GM12878 (cell line): Measurements from ENCODE around the gene FBXL14. TPM values are rescaled to one million over a fixed set of nuclear protein-coding genes. Genes with fewer than 3 reads are reported as not detected.
A peak's percentile ranks its signal among the peaks of the same experiment; 100 is the strongest.

Experiments
- ATAC-seq: fragments of 200-7000 bp; cut with Tn5 transposase; 3 replicates; pipeline ENCODE4 v1.9.1; 2020; ENCODE audit warnings: mild to moderate bottlenecking, moderate library complexity
- BruUV-seq: library from RNA; stranded (reverse); fragments of 400-500 nt; replicated peaks from 2 replicates; lab custom pipeline; 2021; lab: Mats Ljungman, UMichigan
- CTCF ChIA-PET: fragments of 300-600 bp; sonication (Branson Sonifier 250); formaldehyde crosslinking; extraction: SDS; loops from one replicate; lab custom pipeline; 2021; ENCODE audit warnings: inconsistent platforms; lab: Yijun Ruan, JAX
- POLR2A ChIA-PET: fragments of 350-600 bp; formaldehyde crosslinking; extraction: SDS; loops from one replicate; lab custom pipeline; 2021; ENCODE audit warnings: inconsistent platforms; lab: Charles Lee
- RAD21 ChIA-PET: fragments of 300-600 bp; sonication (Branson Sonifier 250); formaldehyde crosslinking; loops from one replicate; lab custom pipeline; 2023; ENCODE audit warnings: antibody characterized with exemption; ENCODE audit not compliant: unreplicated experiment; lab: Charles Lee
- SMC1A ChIA-PET: fragments of 300-600 bp; sonication (Branson Sonifier 250); formaldehyde crosslinking; loops from one replicate; lab custom pipeline; 2023; ENCODE audit not compliant: unreplicated experiment, uncharacterized antibody; lab: Charles Lee
- DNase-seq: peaks from one replicate; pipeline ENCODE4 v3.0.0-alpha.2; 2011; ENCODE audit warnings: low read depth, low spot score
- FAIRE-seq: peaks from 3 replicates; lab custom pipeline; 2011; peaks lifted over from hg19 to GRCh38; lab: Jason Lieb, UNC
- H2AFZ ChIP-seq: 2 replicates; pipeline ENCODE4 v1.6.0; 2011; ENCODE audit warnings: low read depth, low read length, control low read depth; ENCODE audit not compliant: control insufficient read depth
- H3K27ac ChIP-seq: 2 replicates; pipeline ENCODE4 v1.5.1; 2011; ENCODE audit warnings: control low read depth; ENCODE audit not compliant: control insufficient read depth, insufficient read depth
- H3K27me3 ChIP-seq, 2 experiments: replicated peaks in 1 of 2; 2 replicates each; pipeline versions ENCODE4 v1.6.0 to v1.6.1; 2011; ENCODE audit warnings: low read length in 1 of 2; ENCODE audit not compliant: control insufficient read depth in 2 of 2, insufficient read depth in 2 of 2
- H3K36me3 ChIP-seq, 2 experiments: 2 replicates each; pipeline ENCODE4 v1.5.1; 2011; ENCODE audit warnings: low read length in 1 of 2; ENCODE audit not compliant: control insufficient read depth in 2 of 2, insufficient read depth in 2 of 2
- H3K4me1 ChIP-seq: 2 replicates; pipeline ENCODE4 v1.6.1; 2011; ENCODE audit warnings: mild to moderate bottlenecking, low read length, moderate library complexity, mixed read lengths; ENCODE audit not compliant: control insufficient read depth, insufficient read depth
- H3K4me2 ChIP-seq: 2 replicates; pipeline ENCODE4 v1.6.0; 2011; ENCODE audit warnings: control low read depth; ENCODE audit not compliant: control insufficient read depth, insufficient read depth
- H3K4me3 ChIP-seq: fragments of 200-600 bp; sonication (generic); 2 replicates; pipeline ENCODE4 v1.5.1; 2016
- H3K79me2 ChIP-seq: 2 replicates; pipeline ENCODE4 v1.6.0; 2011; ENCODE audit warnings: low read length; ENCODE audit not compliant: control insufficient read depth, insufficient read depth
- H3K9ac ChIP-seq: 2 replicates; pipeline ENCODE4 v1.8.0; 2011; ENCODE audit warnings: low read length, control low read depth, mixed read lengths; ENCODE audit not compliant: control insufficient read depth, insufficient read depth
- H3K9me3 ChIP-seq: replicated peaks from 3 replicates; pipeline ENCODE4 v1.5.1; 2011; ENCODE audit warnings: mild to moderate bottlenecking, low read length; ENCODE audit not compliant: control insufficient read depth, insufficient read depth
- H4K20me1 ChIP-seq: 2 replicates; pipeline ENCODE4 v1.6.0; 2011; ENCODE audit not compliant: control insufficient read depth, insufficient read depth
- CEBPZ ChIP-seq: fragments of 150-350 bp; IDR thresholded peaks from 2 replicates; pipeline ENCODE4 v1.6.1; 2016; ENCODE audit warnings: low read depth, low read length
- MTA2 ChIP-seq: fragments of 450-650 bp; IDR thresholded peaks from 2 replicates; pipeline ENCODE4 v1.6.1; 2016; ENCODE audit warnings: low read depth, mild to moderate bottlenecking, moderate library complexity
- NBN ChIP-seq: fragments of 450-650 bp; IDR thresholded peaks from 2 replicates; pipeline ENCODE4 v1.6.1; 2016
- NR2C2 ChIP-seq: IDR thresholded peaks from 2 replicates; pipeline ENCODE4 v1.6.1; 2011; ENCODE audit warnings: borderline replicate concordance, low read depth; ENCODE audit not compliant: control insufficient read depth, insufficient read length
- POU2F2 ChIP-seq: IDR thresholded peaks from 3 replicates; pipeline ENCODE4 v1.6.1; 2011; ENCODE audit warnings: low read depth, mild to moderate bottlenecking, low read length, borderline replicate concordance
- RCOR1 ChIP-seq: conservative IDR thresholded peaks from 2 replicates; pipeline ENCODE4 v1.6.1; 2012; ENCODE audit warnings: low read depth, low read length, improper control_type of control experiment
- SMARCA5 ChIP-seq: fragments of 450-650 bp; IDR thresholded peaks from 2 replicates; pipeline ENCODE4 v1.6.1; 2017; ENCODE audit warnings: mild to moderate bottlenecking
- TCF12 ChIP-seq: IDR thresholded peaks from 2 replicates; pipeline ENCODE4 v1.6.1; 2011; ENCODE audit warnings: low read depth, mild to moderate bottlenecking, low read length
- ZNF24 ChIP-seq: fragments of 450-650 bp; IDR thresholded peaks from 2 replicates; pipeline ENCODE4 v1.6.1; 2017; ENCODE audit warnings: antibody characterized with exemption, mild to moderate bottlenecking
- ZNF384 ChIP-seq: IDR thresholded peaks from 2 replicates; pipeline ENCODE4 v1.6.1; 2012; ENCODE audit warnings: low read depth, mild to moderate bottlenecking, low read length, improper control_type of control experiment, borderline replicate concordance
- ZNF622 ChIP-seq: fragments of 450-650 bp; IDR thresholded peaks from 2 replicates; pipeline ENCODE4 v1.6.1; 2017; ENCODE audit warnings: mild to moderate bottlenecking, inconsistent platforms
- WGBS: methylation state at CpG from one replicate; pipeline ENCODE4 v1.1.6; 2016; ENCODE audit warnings: low lambda C conversion rate; ENCODE audit not compliant: insufficient replicate concordance, insufficient coverage; ENCODE audit errors: missing lambda C conversion rate; 5-methylcytosine and 5-hydroxymethylcytosine counted together
- in situ Hi-C: fragments of 300-500 bp; cut with MboI; formaldehyde crosslinking; loops from 9 replicates; pipeline ENCODE4 v1.14.3; 2018; ENCODE audit warnings: mixed read lengths
- intact Hi-C: fragments of 100-400 bp; cut with micrococcal nuclease; formaldehyde crosslinking; loops from one replicate; pipeline ENCODE4 v1.14.2; 2022; ENCODE audit not compliant: unreplicated experiment
- polyA plus RNA-seq, 11 experiments: library from polyadenylated mRNA; depleted of rRNA in 4 of 11; unstranded in 6 of 11; stranded (reverse) in 5 of 11; fragments of >200 nt; fragmentation: Nextera tagmentation in 4 of 11; fragmentation: Illumina TruSeq in 1 of 11; extraction: Ambion mirVana in 4 of 11; extraction: Trizol in 1 of 11; gene quantifications; 1 replicate in 1 of 11; 2 replicates in 10 of 11; pipeline versions ENCODE4 v1.2.1 to v1.2.3, GENCODE V29; 2011 to 2016; ENCODE audit warnings: inconsistent platforms in 2 of 11, missing spikeins in 2 of 11, low read depth in 1 of 11
- total RNA-seq, 4 experiments: library from RNA; depleted of rRNA in 3 of 4; stranded (reverse); fragments of >200 nt in 3 of 4; fragmentation: Illumina TruSeq in 1 of 4; extraction: Trizol in 1 of 4; gene quantifications; 2 replicates each; pipeline versions ENCODE4 v1.2.1 to v1.2.3, GENCODE V29; 2013 to 2021

Gene FBXL14
- total and polyA plus RNA-seq, 10 of the 15 experiments (the other 5 are each of a cell fraction or from before 2014, with no cell fraction given) = 0.44 to 19.0 (median 2.9) TPM

- in situ Hi-C loops = no loop called here
- ChIA-PET SMC1A (interaction anchor here (1.3 to 6.0 kb wide), 6 partner anchors 11 to 473 kb away, joined by 3 to 84 read pairs (median 6); no protein-coding TSS in a partner anchor), CTCF (interaction anchor here (0.7 to 6.9 kb wide), 7 partner anchors 12 to 472 kb away, joined by 3 to 62 read pairs (median 5); no protein-coding TSS in a partner anchor), POLR2A (interaction anchor here (1.7 kb wide), 1 partner anchor 13 kb away, joined by 6 read pairs; no protein-coding TSS in a partner anchor), RAD21 (interaction anchor here (0.9 to 5.7 kb wide), 4 partner anchors 12 to 473 kb away, joined by 3 to 71 read pairs (median 16); no protein-coding TSS in a partner anchor)
- H3K9me3 ChIP-seq = no peaks in the 10 kb centered on the region
- H3K4me1 ChIP-seq = peaks cover 14% of the 10 kb centered on the region
- no peak overlapping the region for H3K27ac ChIP-seq
- H3K4me2 ChIP-seq = peak overlapping the region; percentile 95
- H3K4me3 ChIP-seq = peak overlapping the region; percentile 54
- intact Hi-C loops = no loop called here
- DNase-seq (no peak), FAIRE-seq (no peak), ATAC-seq (no peak)
- TSS peak; percentile 44 for BruUV-seq
- H2AFZ ChIP-seq = no peak overlapping the region
- H3K27me3 ChIP-seq = no peaks in the 10 kb centered on the region
- H4K20me1 ChIP-seq = no peaks in the 10 kb centered on the region
- peaks cover 49% of the 10 kb centered on the region for H3K79me2 ChIP-seq
- TF ChIP-seq ZNF384 (peak; percentile 26; the same call in 1 of the 2 replicates), NBN (no peak)
- H3K9ac ChIP-seq = peak overlapping the region; percentile 12; the same call in 1 of the 2 replicates
- WGBS = 80% methylated on average over 11 of the region's 12 CpGs
- H3K36me3 ChIP-seq = no peaks in the 10 kb centered on the region
These were observed 4.0 kb downstream of the FBXL14 start for GRCh38 chr12:1590221-1590979.

- DNase-seq (no peak), FAIRE-seq (no peak), ATAC-seq (no peak)
- ChIA-PET SMC1A (interaction anchor here (0.7 to 6.0 kb wide), 15 partner anchors 13 to 483 kb away, joined by 3 to 84 read pairs (median 5); no protein-coding TSS in a partner anchor), POLR2A (interaction anchor here (0.5 to 1.8 kb wide), 11 partner anchors 13 to 480 kb away, joined by 3 to 5 read pairs (median 3); no protein-coding TSS in a partner anchor), CTCF (interaction anchor here (0.7 to 6.9 kb wide), 13 partner anchors 14 to 521 kb away, joined by 3 to 62 read pairs (median 7); no protein-coding TSS in a partner anchor), RAD21 (interaction anchor here (0.5 to 5.7 kb wide), 11 partner anchors 11 to 1114 kb away, joined by 3 to 71 read pairs (median 4); no protein-coding TSS in a partner anchor)
- BruUV-seq = no TSS peak
- in situ Hi-C loops (loop anchor here (5.0 kb wide), 1 partner anchor 471 kb away; no protein-coding TSS in a partner anchor), intact Hi-C loops (no loop called here)
- no peaks in the 10 kb centered on the region for H3K27me3 ChIP-seq
- no peaks in the 10 kb centered on the region for H3K9me3 ChIP-seq
- H3K9ac ChIP-seq = no peak overlapping the region
- 0 out of 2 replicates have a peak overlapping the region, but pooled peaks have one; percentile 27 for H3K4me3 ChIP-seq
- no peak overlapping the region for H2AFZ ChIP-seq
- peaks cover 45% of the 10 kb centered on the region for H3K79me2 ChIP-seq
- 0 out of 2 replicates have a peak overlapping the region, but pooled peaks have one; percentile 4 for H3K27ac ChIP-seq
- peak overlapping the region; percentile 36 for H3K4me2 ChIP-seq
- 58% methylated on average over 3 of the region's 3 CpGs for WGBS
- H3K36me3 ChIP-seq = no peaks in the 10 kb centered on the region
- H3K4me1 ChIP-seq = peaks cover 10% of the 10 kb centered on the region
- H4K20me1 ChIP-seq = no peaks in the 10 kb centered on the region
- TF ChIP-seq NR2C2 (no peak), TCF12 (no peak), ZNF24 (no peak), SMARCA5 (no peak), POU2F2 (no peak), MTA2 (no peak), ZNF622 (no peak), CEBPZ (no peak), RCOR1 (no peak)
These were observed 5.8 kb downstream of the FBXL14 start for GRCh38 chr12:1588575-1588947.
